Kidney (tissue), 14 donors: ENCODE results near the gene MCOLN3. TPM values are rescaled to one million over a fixed set of nuclear protein-coding genes. Genes with fewer than 3 reads are reported as not detected.
A peak's percentile ranks its signal among the peaks of the same experiment; 100 is the strongest.

ENCODE experiments used
- DNase-seq, 5 donors: peaks; one replicate each; pipeline ENCODE4 v3.0.0-alpha.2; 2013 to 2020
- FAIRE-seq: peaks from 2 replicates; lab custom pipeline; 2012; peaks lifted over from hg19 to GRCh38; lab: Jason Lieb, UNC
- H3K27ac ChIP-seq, 2 donors: one replicate each; pipeline ENCODE4 v1.7.0; 2013; ENCODE audit warnings: low read depth in 2 of 2, low read length in 2 of 2, inconsistent platforms in 1 of 2
- H3K27me3 ChIP-seq: one replicate; pipeline ENCODE4 v1.7.1; 2013; ENCODE audit warnings: low read length, inconsistent platforms; ENCODE audit not compliant: control insufficient read depth, insufficient read depth
- H3K36me3 ChIP-seq, 3 donors: one replicate each; pipeline versions ENCODE4 v1.7.0 to v1.7.1; 2013; ENCODE audit warnings: low read length in 3 of 3, control low read depth in 1 of 3, inconsistent platforms in 1 of 3; ENCODE audit not compliant: insufficient read depth in 3 of 3, control insufficient read depth in 2 of 3
- H3K4me1 ChIP-seq, 3 donors: one replicate each; pipeline versions ENCODE4 v1.7.0 to v1.7.1; 2013; ENCODE audit warnings: low read length in 3 of 3, inconsistent platforms in 1 of 3, low read depth in 1 of 3; ENCODE audit not compliant: control insufficient read depth in 2 of 3, insufficient read depth in 2 of 3
- H3K4me3 ChIP-seq, 3 donors: one replicate each; pipeline versions ENCODE4 v1.7.0 to v1.8.1; 2013; ENCODE audit warnings: low read length in 3 of 3, control low read depth in 1 of 3, inconsistent platforms in 1 of 3
- H3K9ac ChIP-seq, 3 donors: one replicate each; pipeline versions ENCODE4 v1.7.0 to v1.7.1; 2013; ENCODE audit warnings: low read length in 3 of 3, control low read depth in 1 of 3, inconsistent platforms in 1 of 3
- H3K9me3 ChIP-seq, 3 donors: one replicate each; pipeline versions ENCODE4 v1.7.0 to v1.7.1; 2013; ENCODE audit warnings: low read length in 3 of 3, control low read depth in 1 of 3, inconsistent platforms in 1 of 3; ENCODE audit not compliant: control insufficient read depth in 2 of 3, insufficient read depth in 1 of 3
- intact Hi-C: fragments of 100-400 bp; cut with DNase I; formaldehyde crosslinking; loops from one replicate; pipeline ENCODE4 v1.11.1; 2022
- polyA plus RNA-seq: library from polyadenylated mRNA; stranded (reverse); fragments of 350-450 nt; fragmentation: Illumina TruSeq; extraction: RNeasy Lipid Tissue Mini Kit (QIAGEN cat#74804); gene quantifications from one replicate; pipeline ENCODE4 v1.2.3, GENCODE V29; 2014; ENCODE audit warnings: low read depth, low replicate concordance; ENCODE audit not compliant: insufficient read depth
- total RNA-seq: library from RNA; stranded (reverse); fragmentation: NEBNext Ultra II Directional; extraction: Animal tissue kit (Norgen Biotek cat#: 25700); gene quantifications from one replicate; pipeline ENCODE4 v1.2.1, GENCODE V29; 2021
- TF ChIP-seq, protein P1 (sequence below): IDR thresholded peaks from 3 replicates; pipeline ENCODE4 v1.5.1; 2012; ENCODE audit warnings: mild to moderate bottlenecking, moderate library complexity, borderline replicate concordance; ENCODE audit not compliant: insufficient read depth; ENCODE audit errors: extremely low read depth
- donor health status: control.
- donor health status: control.
- donor health status: control.
- donor health status: control.
- donor health status: control.
- donor health status: DM: yes; HTN: yes; CAD: no.
- donor health status: Normal renal cell carcinoma (clear cell type).

Gene MCOLN3
- total and polyA plus RNA-seq, 2 donors from 2014 or later = 3.1 to 7.8 TPM

DNA sequence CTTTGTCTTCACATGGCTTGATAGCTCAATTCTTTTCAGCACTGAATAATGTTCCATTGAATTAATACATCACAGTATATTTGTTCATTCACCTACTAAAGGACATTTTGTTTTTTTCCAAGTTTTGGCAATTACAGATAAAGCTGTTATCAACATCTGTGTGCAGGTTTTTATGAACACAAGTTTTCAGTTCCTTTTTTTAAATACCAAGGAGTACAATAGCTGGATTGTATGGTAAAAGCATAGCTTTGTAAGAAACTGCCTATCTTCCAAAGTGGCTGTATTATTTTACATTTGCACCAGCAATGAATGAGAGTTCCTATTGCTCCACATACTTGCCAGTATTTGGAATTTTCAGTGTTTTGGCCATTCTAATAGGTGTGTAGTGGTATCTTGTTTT lies 46.6 kb downstream of the MCOLN3 start:
- Histone ChIP-seq H3K27ac (no peak overlapping the region), H3K27me3 (peaks cover 27% of the 10 kb centered on the region)
- FAIRE-seq = no peak

DNA sequence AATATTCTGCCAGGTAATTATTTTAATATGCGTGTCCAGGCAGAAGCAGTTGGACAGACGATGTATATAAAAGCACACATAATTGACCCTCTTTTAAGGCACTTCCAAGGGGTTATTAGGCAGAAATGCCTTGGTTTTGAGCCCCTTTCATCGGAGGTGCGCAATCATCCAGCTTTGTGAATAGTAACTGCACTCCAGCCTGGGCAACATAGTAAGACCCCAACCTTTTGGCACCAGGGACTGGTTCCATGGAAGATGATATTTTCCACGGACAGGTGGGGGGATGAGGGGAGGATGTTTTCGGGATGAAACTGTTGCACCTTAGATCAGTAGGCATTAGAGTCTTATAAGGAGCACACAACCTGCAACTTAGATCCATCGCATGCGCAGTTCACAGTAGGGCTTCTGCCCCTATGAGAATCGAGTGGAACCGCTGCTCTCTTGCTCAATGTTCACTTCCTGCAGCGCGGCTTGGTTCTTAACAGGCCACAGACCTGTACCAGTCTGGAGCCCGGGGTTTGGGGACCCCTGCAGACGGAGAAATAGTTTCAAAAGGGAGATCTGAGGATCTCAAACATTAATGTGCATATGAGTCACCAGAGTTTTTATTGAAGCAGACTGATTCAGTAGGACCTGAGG lies 49.5 kb downstream of the MCOLN3 start:
- intact Hi-C loops = no loop called here
- Histone ChIP-seq H3K36me3 (no peaks in the 10 kb centered on the region), H3K4me3 (peak overlapping the region in 1 of 3 donors; percentile 78), H3K9ac (no peak overlapping the region), H3K27ac (no peak overlapping the region), H3K27me3 (peaks cover 35% of the 10 kb centered on the region), H3K4me1 (peaks cover 0 to 12% (median 0%) of the 10 kb centered on the region in 3 donors), H3K9me3 (no peaks in the 10 kb centered on the region)
- TF ChIP-seq, protein P1, sequence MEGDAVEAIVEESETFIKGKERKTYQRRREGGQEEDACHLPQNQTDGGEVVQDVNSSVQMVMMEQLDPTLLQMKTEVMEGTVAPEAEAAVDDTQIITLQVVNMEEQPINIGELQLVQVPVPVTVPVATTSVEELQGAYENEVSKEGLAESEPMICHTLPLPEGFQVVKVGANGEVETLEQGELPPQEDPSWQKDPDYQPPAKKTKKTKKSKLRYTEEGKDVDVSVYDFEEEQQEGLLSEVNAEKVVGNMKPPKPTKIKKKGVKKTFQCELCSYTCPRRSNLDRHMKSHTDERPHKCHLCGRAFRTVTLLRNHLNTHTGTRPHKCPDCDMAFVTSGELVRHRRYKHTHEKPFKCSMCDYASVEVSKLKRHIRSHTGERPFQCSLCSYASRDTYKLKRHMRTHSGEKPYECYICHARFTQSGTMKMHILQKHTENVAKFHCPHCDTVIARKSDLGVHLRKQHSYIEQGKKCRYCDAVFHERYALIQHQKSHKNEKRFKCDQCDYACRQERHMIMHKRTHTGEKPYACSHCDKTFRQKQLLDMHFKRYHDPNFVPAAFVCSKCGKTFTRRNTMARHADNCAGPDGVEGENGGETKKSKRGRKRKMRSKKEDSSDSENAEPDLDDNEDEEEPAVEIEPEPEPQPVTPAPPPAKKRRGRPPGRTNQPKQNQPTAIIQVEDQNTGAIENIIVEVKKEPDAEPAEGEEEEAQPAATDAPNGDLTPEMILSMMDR = no peak
- FAIRE-seq (no peak), DNase-seq (no peak)

More for the DNA sequence above, 46.6 kb downstream of the MCOLN3 start:
- no peak overlapping the region for H3K4me3 ChIP-seq
- intact Hi-C loops = no loop called here
- DNase-seq = no peak
- H3K4me1 ChIP-seq = peaks cover 0 to 8% (median 0%) of the 10 kb centered on the region in 3 donors
- no peak overlapping the region for H3K9ac ChIP-seq
- TF ChIP-seq, protein P1 = no peak
- H3K36me3 ChIP-seq = no peaks in the 10 kb centered on the region
- H3K9me3 ChIP-seq = no peaks in the 10 kb centered on the region

DNA sequence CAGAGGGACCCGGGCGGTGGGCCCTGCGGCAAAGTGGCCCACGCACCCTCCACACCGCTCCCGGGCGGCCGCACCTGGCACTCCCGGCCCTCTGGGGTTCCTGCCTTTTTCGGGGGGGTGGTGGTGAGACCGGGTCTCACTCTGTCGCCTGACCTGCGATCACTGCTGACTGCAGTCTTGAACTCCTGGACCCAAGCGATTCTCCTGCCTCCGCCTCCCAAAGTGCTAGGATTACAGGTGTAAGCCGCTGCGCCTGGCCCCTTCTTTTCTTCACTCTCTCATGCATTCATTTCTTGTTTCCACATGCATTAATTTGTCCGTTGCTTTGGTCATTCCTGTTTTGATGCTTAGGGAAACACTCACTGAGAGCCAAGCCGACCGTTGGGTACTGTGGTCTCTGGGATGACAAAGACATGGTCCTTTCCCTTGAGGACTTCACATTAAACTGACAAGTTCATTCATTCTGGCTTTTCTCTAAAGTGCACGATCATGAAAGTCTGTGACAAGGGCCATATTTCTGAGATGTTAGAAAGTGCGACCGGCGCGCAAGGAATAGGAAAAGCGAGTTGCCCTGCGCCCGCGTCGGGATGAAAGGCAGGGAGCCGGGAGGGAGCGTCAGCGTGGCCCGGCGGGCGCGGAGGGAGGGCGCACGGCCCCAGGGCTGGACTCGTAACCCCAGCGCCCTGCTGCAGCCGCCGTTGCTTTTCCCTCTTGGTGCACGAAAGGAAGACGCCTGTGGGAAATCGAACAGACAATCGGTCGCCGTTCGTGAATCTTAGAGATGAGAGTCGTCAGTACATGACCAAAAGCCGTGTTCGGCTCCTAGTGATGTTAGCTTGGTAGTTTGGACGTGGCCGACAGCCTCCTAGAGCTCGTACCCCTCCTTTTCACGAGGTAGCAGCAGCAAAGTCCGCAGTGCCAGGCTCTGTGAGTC lies 50.4 kb downstream of the MCOLN3 start:
- intact Hi-C loops = no loop called here
- FAIRE-seq (no peak), DNase-seq (peak in 3 of 5 donors; percentile 19 to 60 (median 31))
- no peak overlapping the region for H3K27ac ChIP-seq
- H3K4me3 ChIP-seq = peak overlapping the region; percentile 4 to 78 (median 10)
- H3K9ac ChIP-seq = no peak overlapping the region
- H3K27me3 ChIP-seq = peaks cover 35% of the 10 kb centered on the region
- no peaks in the 10 kb centered on the region for H3K36me3 ChIP-seq
- TF ChIP-seq, protein P1 = no peak
- no peaks in the 10 kb centered on the region for H3K9me3 ChIP-seq
- peaks cover 0 to 12% (median 0%) of the 10 kb centered on the region in 3 donors for H3K4me1 ChIP-seq
